HepG2 (cell line): Measurements from ENCODE around the gene CENATAC. TPM values are rescaled to one million over a fixed set of nuclear protein-coding genes. Genes with fewer than 3 reads are reported as not detected.

ENCODE experiments used
- ATAC-seq: fragments of 200-7000 bp; cut with Tn5 transposase; 3 replicates; pipeline ENCODE4 v1.9.1; 2020; ENCODE audit warnings: mild to moderate bottlenecking, moderate library complexity
- BruUV-seq: library from RNA; stranded (reverse); fragments of 400-500 nt; replicated peaks from 2 replicates; lab custom pipeline; 2021; lab: Mats Ljungman, UMichigan
- CTCF ChIA-PET: fragments of 300-600 bp; formaldehyde crosslinking; extraction: SDS; loops from one replicate; lab custom pipeline; 2021; ENCODE audit warnings: low total read pairs, inconsistent platforms, low intra/inter-chr PET ratio; lab: Yijun Ruan, JAX
- POLR2A ChIA-PET: fragments of 350-600 bp; sonication (Branson Sonifier 250); formaldehyde crosslinking; loops from one replicate; lab custom pipeline; 2020; ENCODE audit warnings: antibody characterized with exemption, inconsistent platforms; lab: Yijun Ruan, JAX
- DNase-seq: peaks from one replicate; pipeline ENCODE4 v3.0.0-alpha.2; 2015; ENCODE audit warnings: low spot score
- FAIRE-seq: peaks from 3 replicates; lab custom pipeline; 2011; peaks lifted over from hg19 to GRCh38; lab: Jason Lieb, UNC
- H2AFZ ChIP-seq: one replicate; pipeline ENCODE4 v1.6.1; 2011; ENCODE audit warnings: low read length, inconsistent platforms
- H3K27ac ChIP-seq: fragments of 300-600 bp; 3 replicates; pipeline ENCODE4 v1.8.0; 2011; ENCODE audit warnings: mixed run types, mild to moderate bottlenecking, mixed read lengths, low read length, inconsistent platforms; ENCODE audit not compliant: insufficient read depth; ENCODE audit errors: extremely low read length
- H3K27me3 ChIP-seq, 2 experiments: fragments of 200-600 bp in 1 of 2; 2 replicates in 1 of 2; 3 replicates in 1 of 2; pipeline versions ENCODE4 v1.6.0 to v1.8.0; 2011; ENCODE audit warnings: low read length in 2 of 2, mild to moderate bottlenecking in 2 of 2, moderate library complexity in 2 of 2, inconsistent platforms in 1 of 2; ENCODE audit not compliant: insufficient read depth in 2 of 2, control insufficient read depth in 1 of 2
- H3K36me3 ChIP-seq, 2 experiments: fragments of 200-600 bp in 1 of 2; replicated peaks in 1 of 2; 2 replicates in 1 of 2; 3 replicates in 1 of 2; pipeline versions ENCODE4 v1.5.1 to v1.8.0; 2011; ENCODE audit warnings: low read length in 2 of 2, inconsistent platforms in 1 of 2; ENCODE audit not compliant: insufficient read depth in 2 of 2, control insufficient read depth in 1 of 2
- H3K4me1 ChIP-seq: 2 replicates; pipeline ENCODE4 v1.5.1; 2012; ENCODE audit warnings: low read length, inconsistent platforms; ENCODE audit not compliant: insufficient read depth
- H3K4me2 ChIP-seq: 2 replicates; pipeline ENCODE4 v1.6.0; 2011; ENCODE audit warnings: low read depth, low read length, inconsistent platforms
- H3K4me3 ChIP-seq, 3 experiments: fragments of 200-600 bp in 1 of 3; sonication (generic), shearing (Covaris generic) in 1 of 3; replicated peaks in 1 of 3; 2 replicates each; pipeline ENCODE4 v1.5.1; 2011 to 2016; ENCODE audit warnings: low read length in 3 of 3, inconsistent platforms in 2 of 3, low read depth in 2 of 3, mild to moderate bottlenecking in 2 of 3, control low read depth in 1 of 3, mixed read lengths in 1 of 3; ENCODE audit not compliant: insufficient read depth in 1 of 3
- H3K79me2 ChIP-seq: one replicate; pipeline ENCODE4 v1.6.1; 2011; ENCODE audit warnings: low read length, inconsistent platforms; ENCODE audit not compliant: insufficient read depth
- H3K9ac ChIP-seq: 2 replicates; pipeline ENCODE4 v1.6.0; 2011; ENCODE audit warnings: mild to moderate bottlenecking, low read depth, low read length, inconsistent platforms; ENCODE audit not compliant: insufficient read depth
- H3K9me3 ChIP-seq: 2 replicates; pipeline ENCODE4 v1.5.1; 2012; ENCODE audit warnings: mild to moderate bottlenecking, low read length
- H4K20me1 ChIP-seq: 2 replicates; pipeline ENCODE4 v1.6.0; 2011; ENCODE audit warnings: inconsistent platforms, mild to moderate bottlenecking, low read length, moderate library complexity; ENCODE audit not compliant: insufficient read depth
- E2F5 ChIP-seq: sonication (generic); formaldehyde crosslinking; conservative IDR thresholded peaks from 2 replicates; pipeline ENCODE4 v1.4.0; 2020; ENCODE audit warnings: missing genetic modification reagents
- REL ChIP-seq: sonication (generic); formaldehyde crosslinking; conservative IDR thresholded peaks from 2 replicates; pipeline ENCODE4 v1.8.0; 2022; ENCODE audit warnings: mild to moderate bottlenecking, missing genetic modification reagents, moderate library complexity
- XRCC5 ChIP-seq: fragments of 200-400 bp; formaldehyde crosslinking; optimal IDR thresholded peaks from 2 replicates; pipeline ENCODE3; 2017; ENCODE audit warnings: mild to moderate bottlenecking, low read length
- ZBTB43 ChIP-seq: sonication (generic); formaldehyde crosslinking; conservative IDR thresholded peaks from 2 replicates; pipeline ENCODE4 v1.4.0; 2020; ENCODE audit warnings: missing genetic modification reagents
- ZBTB8A ChIP-seq: sonication (generic); formaldehyde crosslinking; IDR thresholded peaks from 2 replicates; pipeline ENCODE4 v1.4.0; 2020; ENCODE audit warnings: mild to moderate bottlenecking, low read depth, missing genetic modification reagents, borderline replicate concordance
- WGBS: methylation state at CpG from one replicate; pipeline ENCODE4 v1.1.6; 2017; ENCODE audit warnings: low lambda C conversion rate; 5-methylcytosine and 5-hydroxymethylcytosine counted together
- in situ Hi-C: cut with HindIII; loops from 2 replicates; pipeline ENCODE4 v1.10.0; 2017; ENCODE audit warnings: low pct_unique_long_range_greater_than_20kb; ENCODE audit not compliant: extremely low pct_ligation_motif_present
- intact Hi-C: fragments of 100-400 bp; cut with micrococcal nuclease; formaldehyde crosslinking; loops from one replicate; pipeline ENCODE4 v1.10.0; 2022; ENCODE audit not compliant: unreplicated experiment
- polyA plus RNA-seq, 8 experiments: library from polyadenylated mRNA; depleted of rRNA in 3 of 8; stranded (reverse) in 7 of 8; unstranded in 1 of 8; fragments of >200 nt; fragmentation: Illumina TruSeq in 4 of 8; extraction: Trizol in 4 of 8; gene quantifications; 2 replicates each; pipeline versions ENCODE4 v1.2.1 to v1.2.3, GENCODE V29; 2011 to 2016; ENCODE audit warnings: low read depth in 4 of 8, missing spikeins in 1 of 8, mixed read lengths in 1 of 8; ENCODE audit not compliant: insufficient read depth in 1 of 8
- total RNA-seq, 5 experiments: library from RNA; depleted of rRNA; stranded (reverse); fragments of >200 nt; fragmentation: Illumina TruSeq; extraction: Trizol; gene quantifications; 2 replicates each; pipeline ENCODE4 v1.2.3, GENCODE V29; 2016; ENCODE audit warnings: low read depth in 1 of 5

CENATAC gene
- total and polyA plus RNA-seq, 2 of the 13 experiments (the other 11 are each of a cell fraction or from before 2014, with no cell fraction given): 21.7 to 25.0 TPM

- Histone ChIP-seq H3K9ac (no peak overlapping the region), H3K27ac (no peak overlapping the region), H3K79me2 (no peaks in the 10 kb centered on the region), H4K20me1 (no peaks in the 10 kb centered on the region), H2AFZ (no peak overlapping the region), H3K27me3 (peaks cover 2 to 58% of the 10 kb centered on the region in 2 experiments; a peak in 4 of 5 replicates), H3K4me3 (no peak overlapping the region), H3K4me1 (no peaks in the 10 kb centered on the region; the same call in 1 of the 2 replicates), H3K9me3 (no peaks in the 10 kb centered on the region), H3K4me2 (no peak overlapping the region), H3K36me3 (no peaks in the 10 kb centered on the region)
- ATAC-seq (no peak), DNase-seq (no peak), FAIRE-seq (no peak)
- in situ Hi-C loops: loop anchor here (5.0 kb wide), 1 partner anchor 265 kb away; no protein-coding TSS in a partner anchor
- POLR2A ChIA-PET: interaction anchor here (0.6 kb wide), 1 partner anchor 245 kb away, joined by 3 read pairs; no protein-coding TSS in a partner anchor
- BruUV-seq: no TSS peak
- TF ChIP-seq XRCC5 (peak; percentile 9), ZBTB43 (CRISPR knock-in tag) (no peak), REL (CRISPR knock-in tag) (no peak), E2F5 (no peak), ZBTB8A (CRISPR knock-in tag) (no peak)
- CTCF ChIA-PET: interaction anchor here (0.6 to 1.9 kb wide), 6 partner anchors 27 to 298 kb away, joined by 3 to 38 read pairs (median 6); partner anchors contain the start of gene TREH
- intact Hi-C loops: loop anchor here (1.0 kb wide), 3 partner anchors 27 to 267 kb away; no protein-coding TSS in a partner anchor
- WGBS: 25% methylated on average over 10 of the region's 14 CpGs
Measured at GRCh38 chr11:118956847-118957469, 41.0 kb upstream of the CENATAC start.
